Right lobe of liver (tissue), 4 donors: ENCODE results near the gene CEP76.

Experiments used
- CTCF ChIP-seq, 4 donors: fragments of 200-600 bp in 3 of 4; fragments of 450-650 bp in 1 of 4; IDR thresholded peaks; one replicate each; pipeline versions ENCODE4 v1.5.1 to v1.8.0; 2016 to 2022; ENCODE audit warnings: antibody characterized with exemption in 4 of 4, mild to moderate bottlenecking in 2 of 4
- POLR2A ChIP-seq: fragments of 450-650 bp; IDR thresholded peaks from one replicate; pipeline ENCODE4 v1.6.1; 2017; ENCODE audit warnings: antibody characterized with exemption, mild to moderate bottlenecking
- donor health status: DM: no; HTN: no; CAD: no.
- donor health status: DM: no; HTN: no; CAD: no.
- donor health status: DM: no; HTN: yes; CAD: no.

GRCh38 chr18:12637901-12638643 lies 64.5 kb downstream of the CEP76 start:
- no peak for TF ChIP-seq POLR2A
- no peak for TF ChIP-seq CTCF (IDR thresholded peaks at IDR 0.05)
